Measurements from ENCODE around the gene MCFD2. TPM values are rescaled to one million over a fixed set of nuclear protein-coding genes. Genes with fewer than 3 reads are reported as not detected.

MCFD2 gene
- total RNA-seq, 1 donor from 2014 or later: 79.8 TPM

- no peak overlapping the region for H3K27ac Mint-ChIP-seq (ENCODE audit: unreplicated experiment)
- no peak for DNase-seq (ENCODE audit: low read depth, low spot score)
- H3K4me1 Mint-ChIP-seq: no peaks in the 10 kb centered on the region
- no peaks in the 10 kb centered on the region for H3K27me3 Mint-ChIP-seq (ENCODE audit: low read depth)
- no peak for TF ChIP-seq CTCF (conservative IDR thresholded peaks at IDR 0.05)
- H3K9me3 Mint-ChIP-seq: no peaks in the 10 kb centered on the region
- no peaks in the 10 kb centered on the region for H3K36me3 Mint-ChIP-seq (ENCODE audit: low read depth)
- H3K4me3 Mint-ChIP-seq: no peak overlapping the region
Observed at GRCh38 chr2:46899053-46899452, 16.6 kb downstream of the MCFD2 start.

GRCh38 chr2:46898024-46898423 lies 17.6 kb downstream of the MCFD2 start:
- no peaks in the 10 kb centered on the region for H3K4me1 Mint-ChIP-seq

GRCh38 chr2:46893269-46893939 lies 22.2 kb downstream of the MCFD2 start:
- Mint-ChIP-seq H3K4me3 (no peak overlapping the region), H3K4me1 (peaks cover 6% of the 10 kb centered on the region), H3K27ac (ENCODE audit: unreplicated experiment) (no peak overlapping the region), H3K9me3 (no peaks in the 10 kb centered on the region), H3K27me3 (ENCODE audit: low read depth) (no peaks in the 10 kb centered on the region), H3K36me3 (ENCODE audit: low read depth) (no peaks in the 10 kb centered on the region)
- no peak for DNase-seq (ENCODE audit: low read depth, low spot score)
- no peak for TF ChIP-seq CTCF (conservative IDR thresholded peaks at IDR 0.05)

More at GRCh38 chr2:46898024-46898423, 17.6 kb downstream of the MCFD2 start:
- no peaks in the 10 kb centered on the region for H3K9me3 Mint-ChIP-seq
- no peaks in the 10 kb centered on the region for H3K36me3 Mint-ChIP-seq (ENCODE audit: low read depth)
- no peak for DNase-seq (ENCODE audit: low read depth, low spot score)
- H3K27ac Mint-ChIP-seq (ENCODE audit: unreplicated experiment): no peak overlapping the region
- TF ChIP-seq CTCF (conservative IDR thresholded peaks at IDR 0.05): no peak
- H3K27me3 Mint-ChIP-seq (ENCODE audit: low read depth): no peaks in the 10 kb centered on the region
- no peak overlapping the region for H3K4me3 Mint-ChIP-seq

- H3K27me3 Mint-ChIP-seq (ENCODE audit: low read depth): no peaks in the 10 kb centered on the region
- no peak overlapping the region for H3K4me3 Mint-ChIP-seq
- TF ChIP-seq CTCF (conservative IDR thresholded peaks at IDR 0.05): no peak
- H3K9me3 Mint-ChIP-seq: no peaks in the 10 kb centered on the region
- peaks cover 6% of the 10 kb centered on the region for H3K4me1 Mint-ChIP-seq
- no peak for DNase-seq (ENCODE audit: low read depth, low spot score)
- H3K36me3 Mint-ChIP-seq (ENCODE audit: low read depth): no peaks in the 10 kb centered on the region
- peak overlapping the region; percentile 50 for H3K27ac Mint-ChIP-seq (ENCODE audit: unreplicated experiment)
Observed at GRCh38 chr2:46891956-46892553, 23.6 kb downstream of the MCFD2 start.

- H3K4me1 Mint-ChIP-seq: peaks cover 6% of the 10 kb centered on the region
- no peaks in the 10 kb centered on the region for H3K36me3 Mint-ChIP-seq (ENCODE audit: low read depth)
- no peaks in the 10 kb centered on the region for H3K27me3 Mint-ChIP-seq (ENCODE audit: low read depth)
- no peaks in the 10 kb centered on the region for H3K9me3 Mint-ChIP-seq
- no peak for TF ChIP-seq CTCF (conservative IDR thresholded peaks at IDR 0.05)
- no peak for DNase-seq (ENCODE audit: low read depth, low spot score)
- no peak overlapping the region for H3K4me3 Mint-ChIP-seq
- H3K27ac Mint-ChIP-seq (ENCODE audit: unreplicated experiment): no peak overlapping the region
Observed at GRCh38 chr2:46888421-46888952, 27.1 kb downstream of the MCFD2 start.
